Measurements from ENCODE around the gene CACNA1F. TPM values are rescaled to one million over a fixed set of nuclear protein-coding genes. Genes with fewer than 3 reads are reported as not detected.

Gene CACNA1F
- total and polyA plus RNA-seq, 4 donors, result 0.10 to 0.55 (median 0.42) TPM

GRCh38 chrX:49188468-49189076 is 44.6 kb downstream of the CACNA1F start:
- H3K27ac ChIP-seq (ENCODE audit: low read depth in 1 of 2, low read length in 1 of 2), result no peak overlapping the region

GRCh38 chrX:49187526-49187925 is 45.6 kb downstream of the CACNA1F start:
- ATAC-seq (ENCODE audit: insufficient read depth, low FRiP score), result no peak
- DNase-seq, result no peak
- no peak overlapping the region for H3K9ac ChIP-seq (ENCODE audit: insufficient read depth in 1 of 2, low read length in 2 of 2)
- H3K4me3 ChIP-seq, result no peak overlapping the region
- no peak for TF ChIP-seq CTCF (IDR thresholded peaks at IDR 0.05; ENCODE audit: control extremely low read depth, extremely low read depth)
- H3K9me3 ChIP-seq (ENCODE audit: control insufficient read depth in 4 of 4, insufficient read depth in 3 of 4, low read length in 3 of 4), result peaks cover 0 to 2% (median 0%) of the 10 kb centered on the region in 4 donors
- H3K36me3 ChIP-seq (ENCODE audit: control insufficient read depth in 4 of 4, insufficient read depth in 4 of 4, low read length in 4 of 4), result peaks cover 0 to 2% (median 0%) of the 10 kb centered on the region in 4 donors
- peaks cover 0 to 6% (median 0%) of the 10 kb centered on the region in 5 donors for H3K4me1 ChIP-seq (ENCODE audit: control insufficient read depth in 5 of 5, insufficient read depth in 5 of 5, low read length in 5 of 5)
- H3K27ac ChIP-seq (ENCODE audit: low read depth in 1 of 2, low read length in 1 of 2), result no peak overlapping the region
- 78 to 92% methylated on average over 10 of the region's 10 CpGs for WGBS, 2 donors
- no peaks in the 10 kb centered on the region for H3K27me3 ChIP-seq (ENCODE audit: control insufficient read depth in 3 of 3, insufficient read depth in 3 of 3, low read length in 2 of 3)

More at GRCh38 chrX:49188468-49189076, 44.6 kb downstream of the CACNA1F start:
- no peaks in the 10 kb centered on the region for H3K27me3 ChIP-seq (ENCODE audit: control insufficient read depth in 3 of 3, insufficient read depth in 3 of 3, low read length in 2 of 3)
- ATAC-seq (ENCODE audit: insufficient read depth, low FRiP score), result no peak
- no peak for TF ChIP-seq CTCF (IDR thresholded peaks at IDR 0.05; ENCODE audit: control extremely low read depth, extremely low read depth)
- 69 to 79% methylated on average over 8 of the region's 8 CpGs for WGBS, 2 donors
- no peak overlapping the region for H3K9ac ChIP-seq (ENCODE audit: insufficient read depth in 1 of 2, low read length in 2 of 2)
- no peaks in the 10 kb centered on the region for H3K36me3 ChIP-seq (ENCODE audit: control insufficient read depth in 4 of 4, insufficient read depth in 4 of 4, low read length in 4 of 4)
- no peak for DNase-seq
- H3K4me1 ChIP-seq (ENCODE audit: control insufficient read depth in 5 of 5, insufficient read depth in 5 of 5, low read length in 5 of 5), result peaks cover 0 to 6% (median 0%) of the 10 kb centered on the region in 5 donors
- H3K9me3 ChIP-seq (ENCODE audit: control insufficient read depth in 4 of 4, insufficient read depth in 3 of 4, low read length in 3 of 4), result peaks cover 0 to 2% (median 0%) of the 10 kb centered on the region in 4 donors
- no peak overlapping the region for H3K4me3 ChIP-seq

GRCh38 chrX:49187028-49187394 is 46.1 kb downstream of the CACNA1F start:
- DNase-seq (no peak), ATAC-seq (ENCODE audit: insufficient read depth, low FRiP score) (no peak)
- WGBS, 2 donors, result 69 to 79% methylated on average over 11 to 15 of the region's 15 CpGs
- Histone ChIP-seq H3K9me3 (ENCODE audit: control insufficient read depth in 4 of 4, insufficient read depth in 3 of 4, low read length in 3 of 4) (peaks cover 0 to 2% (median 0%) of the 10 kb centered on the region in 4 donors), H3K9ac (ENCODE audit: insufficient read depth in 1 of 2, low read length in 2 of 2) (no peak overlapping the region), H3K27ac (ENCODE audit: low read depth in 1 of 2, low read length in 1 of 2) (no peak overlapping the region), H3K4me1 (ENCODE audit: control insufficient read depth in 5 of 5, insufficient read depth in 5 of 5, low read length in 5 of 5) (peaks cover 0 to 6% (median 0%) of the 10 kb centered on the region in 5 donors), H3K4me3 (no peak overlapping the region), H3K36me3 (ENCODE audit: control insufficient read depth in 4 of 4, insufficient read depth in 4 of 4, low read length in 4 of 4) (peaks cover 0 to 5% (median 0%) of the 10 kb centered on the region in 4 donors), H3K27me3 (ENCODE audit: control insufficient read depth in 3 of 3, insufficient read depth in 3 of 3, low read length in 2 of 3) (no peaks in the 10 kb centered on the region)
- TF ChIP-seq CTCF (IDR thresholded peaks at IDR 0.05; ENCODE audit: control extremely low read depth, extremely low read depth), result no peak

All from lung (tissue), 12 donors.